Astrocyte (in vitro differentiated cells and primary cell): ENCODE results near the gene ANAPC13. TPM values are rescaled to one million over a fixed set of nuclear protein-coding genes. Genes with fewer than 3 reads are reported as not detected.
A peak's percentile ranks its signal among the peaks of the same experiment; 100 is the strongest.

Experiments used
- DNase-seq: peaks from one replicate; pipeline ENCODE4 v3.0.0-alpha.2; 2010; ENCODE audit warnings: low read depth
- FAIRE-seq: peaks from 2 replicates; lab custom pipeline; 2011; peaks lifted over from hg19 to GRCh38; lab: Jason Lieb, UNC
- H2AFZ ChIP-seq: 2 replicates; pipeline ENCODE4 v1.6.0; 2012; ENCODE audit warnings: low read depth, low read length, inconsistent platforms
- H3K27ac ChIP-seq: 2 replicates; pipeline ENCODE4 v1.5.1; 2011; ENCODE audit warnings: low read depth, low read length, inconsistent platforms
- H3K27me3 ChIP-seq: 2 replicates; pipeline ENCODE4 v1.6.0; 2011; ENCODE audit warnings: low read length, inconsistent platforms; ENCODE audit not compliant: insufficient read depth
- H3K36me3 ChIP-seq: 2 replicates; pipeline ENCODE4 v1.5.1; 2011; ENCODE audit warnings: low read length, inconsistent platforms; ENCODE audit not compliant: insufficient read depth
- H3K4me1 ChIP-seq: 2 replicates; pipeline ENCODE4 v1.5.1; 2011; ENCODE audit warnings: low read length, inconsistent platforms; ENCODE audit not compliant: insufficient read depth
- H3K4me2 ChIP-seq: 2 replicates; pipeline ENCODE4 v1.6.0; 2012; ENCODE audit warnings: low read length, inconsistent platforms
- H3K4me3 ChIP-seq: 2 replicates; pipeline ENCODE4 v1.5.1; 2011; ENCODE audit warnings: low read depth, mild to moderate bottlenecking, low read length, inconsistent platforms; ENCODE audit not compliant: insufficient read depth
- H3K79me2 ChIP-seq: 2 replicates; pipeline ENCODE4 v1.6.0; 2012; ENCODE audit warnings: mild to moderate bottlenecking, low read length, inconsistent platforms; ENCODE audit not compliant: insufficient read depth
- H3K9ac ChIP-seq: 2 replicates; pipeline ENCODE4 v1.6.0; 2012; ENCODE audit warnings: mild to moderate bottlenecking, low read length, inconsistent platforms
- H3K9me3 ChIP-seq: 2 replicates; pipeline ENCODE4 v1.5.1; 2012; ENCODE audit warnings: low read depth, mild to moderate bottlenecking, low read length, inconsistent platforms; ENCODE audit not compliant: insufficient read depth
- H4K20me1 ChIP-seq: 2 replicates; pipeline ENCODE4 v1.6.0; 2012; ENCODE audit warnings: low read length, inconsistent platforms; ENCODE audit not compliant: insufficient read depth
- H3K27ac Mint-ChIP-seq: one replicate; pipeline ENCODE4 v1.8.0; 2021; ENCODE audit warnings: mild to moderate bottlenecking, mixed read lengths; ENCODE audit not compliant: unreplicated experiment
- H3K27me3 Mint-ChIP-seq: one replicate; pipeline ENCODE4 v1.8.0; 2021; ENCODE audit warnings: low read depth, mixed read lengths; ENCODE audit not compliant: unreplicated experiment
- H3K36me3 Mint-ChIP-seq: one replicate; pipeline ENCODE4 v1.8.0; 2021; ENCODE audit warnings: low read depth, mixed read lengths; ENCODE audit not compliant: unreplicated experiment
- H3K4me1 Mint-ChIP-seq: one replicate; pipeline ENCODE4 v1.8.0; 2021; ENCODE audit warnings: low read depth, mixed read lengths; ENCODE audit not compliant: unreplicated experiment
- H3K4me3 Mint-ChIP-seq: one replicate; pipeline ENCODE4 v1.8.0; 2021; ENCODE audit warnings: mild to moderate bottlenecking, moderate library complexity, mixed read lengths; ENCODE audit not compliant: unreplicated experiment
- H3K9me3 Mint-ChIP-seq: one replicate; pipeline ENCODE4 v1.8.0; 2021; ENCODE audit warnings: mild to moderate bottlenecking, mixed read lengths; ENCODE audit not compliant: unreplicated experiment
- EZH2 ChIP-seq: IDR thresholded peaks from 2 replicates; pipeline ENCODE4 v1.6.1; 2012; ENCODE audit warnings: mild to moderate bottlenecking, low read length, inconsistent platforms; ENCODE audit not compliant: insufficient read depth
- total RNA-seq: library from RNA; stranded (reverse); gene quantifications from 2 replicates; pipeline ENCODE4 v1.2.1, GENCODE V29; 2021
- TF ChIP-seq, protein P1 (sequence below): IDR thresholded peaks from 2 replicates; pipeline ENCODE4 v1.5.1; 2011; ENCODE audit warnings: low read depth, mild to moderate bottlenecking, inconsistent platforms, low read length, moderate library complexity; ENCODE audit not compliant: insufficient read depth

Gene ANAPC13
- total RNA-seq, 1 donor from 2014 or later: 61.0 TPM

- Histone ChIP-seq H3K27me3 (no peaks in the 10 kb centered on the region), H2AFZ (no peak overlapping the region), H3K27ac (no peak overlapping the region), H3K36me3 (peaks cover 2% of the 10 kb centered on the region), H3K9ac (no peak overlapping the region), H3K4me3 (no peak overlapping the region), H3K4me2 (peak overlapping the region; percentile 4), H3K4me1 (peaks cover 5% of the 10 kb centered on the region), H3K9me3 (no peaks in the 10 kb centered on the region), H4K20me1 (peaks cover 7% of the 10 kb centered on the region), H3K79me2 (peaks cover 55% of the 10 kb centered on the region)
- Mint-ChIP-seq H3K9me3 (no peaks in the 10 kb centered on the region), H3K4me3 (no peak overlapping the region), H3K27ac (no peak overlapping the region), H3K36me3 (no peaks in the 10 kb centered on the region), H3K27me3 (no peaks in the 10 kb centered on the region), H3K4me1 (peaks cover 12% of the 10 kb centered on the region)
- FAIRE-seq: no peak
- TF ChIP-seq EZH2: no peak
- TF ChIP-seq, protein P1, sequence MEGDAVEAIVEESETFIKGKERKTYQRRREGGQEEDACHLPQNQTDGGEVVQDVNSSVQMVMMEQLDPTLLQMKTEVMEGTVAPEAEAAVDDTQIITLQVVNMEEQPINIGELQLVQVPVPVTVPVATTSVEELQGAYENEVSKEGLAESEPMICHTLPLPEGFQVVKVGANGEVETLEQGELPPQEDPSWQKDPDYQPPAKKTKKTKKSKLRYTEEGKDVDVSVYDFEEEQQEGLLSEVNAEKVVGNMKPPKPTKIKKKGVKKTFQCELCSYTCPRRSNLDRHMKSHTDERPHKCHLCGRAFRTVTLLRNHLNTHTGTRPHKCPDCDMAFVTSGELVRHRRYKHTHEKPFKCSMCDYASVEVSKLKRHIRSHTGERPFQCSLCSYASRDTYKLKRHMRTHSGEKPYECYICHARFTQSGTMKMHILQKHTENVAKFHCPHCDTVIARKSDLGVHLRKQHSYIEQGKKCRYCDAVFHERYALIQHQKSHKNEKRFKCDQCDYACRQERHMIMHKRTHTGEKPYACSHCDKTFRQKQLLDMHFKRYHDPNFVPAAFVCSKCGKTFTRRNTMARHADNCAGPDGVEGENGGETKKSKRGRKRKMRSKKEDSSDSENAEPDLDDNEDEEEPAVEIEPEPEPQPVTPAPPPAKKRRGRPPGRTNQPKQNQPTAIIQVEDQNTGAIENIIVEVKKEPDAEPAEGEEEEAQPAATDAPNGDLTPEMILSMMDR: no peak
- DNase-seq: peak; percentile 58
These were observed 10.8 kb upstream of the ANAPC13 start for GRCh38 chr3:134496471-134497071.

GRCh38 chr3:134495980-134496379 lies 10.2 kb upstream of the ANAPC13 start:
- Histone ChIP-seq H2AFZ (no peak overlapping the region), H3K36me3 (peaks cover 2% of the 10 kb centered on the region), H4K20me1 (peaks cover 7% of the 10 kb centered on the region), H3K9ac (no peak overlapping the region), H3K4me3 (no peak overlapping the region), H3K27ac (no peak overlapping the region), H3K79me2 (peaks cover 57% of the 10 kb centered on the region), H3K9me3 (no peaks in the 10 kb centered on the region), H3K27me3 (no peaks in the 10 kb centered on the region), H3K4me1 (peaks cover 5% of the 10 kb centered on the region), H3K4me2 (no peak overlapping the region)
- no peak for DNase-seq
- no peak for TF ChIP-seq EZH2
- TF ChIP-seq, protein P1: no peak
- no peaks in the 10 kb centered on the region for H3K9me3 Mint-ChIP-seq
- no peaks in the 10 kb centered on the region for H3K36me3 Mint-ChIP-seq
- FAIRE-seq: no peak
- no peak overlapping the region for H3K4me3 Mint-ChIP-seq
- H3K4me1 Mint-ChIP-seq: peaks cover 12% of the 10 kb centered on the region
- H3K27me3 Mint-ChIP-seq: no peaks in the 10 kb centered on the region
- no peak overlapping the region for H3K27ac Mint-ChIP-seq

DNA sequence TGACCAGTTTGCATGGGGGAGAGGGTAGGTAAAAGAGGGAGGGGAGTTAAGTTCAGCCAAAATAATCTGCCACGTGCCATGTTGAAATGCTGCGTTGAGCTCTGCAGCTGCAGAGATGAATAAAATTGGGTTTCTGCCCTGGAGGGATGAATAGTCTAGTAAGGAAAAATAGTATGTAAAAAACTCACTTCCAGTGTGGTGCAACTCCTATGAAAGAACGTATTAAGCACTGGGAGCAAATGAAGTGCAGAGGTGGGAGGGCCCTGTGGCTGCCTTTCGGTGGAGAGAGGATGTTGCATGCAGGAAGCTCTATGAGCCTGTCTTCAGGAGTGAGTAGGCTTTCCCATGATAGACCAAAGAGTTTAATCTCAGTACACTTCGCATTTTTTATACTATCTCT lies 8.7 kb upstream of the ANAPC13 start:
- Mint-ChIP-seq H3K9me3 (no peaks in the 10 kb centered on the region), H3K4me3 (no peak overlapping the region), H3K4me1 (peaks cover 12% of the 10 kb centered on the region), H3K27me3 (no peaks in the 10 kb centered on the region), H3K36me3 (no peaks in the 10 kb centered on the region), H3K27ac (no peak overlapping the region)
- H3K9ac ChIP-seq: no peak overlapping the region
- H3K9me3 ChIP-seq: no peaks in the 10 kb centered on the region
- no peaks in the 10 kb centered on the region for H3K27me3 ChIP-seq
- no peak for DNase-seq
- FAIRE-seq: no peak
- H3K4me3 ChIP-seq: no peak overlapping the region
- H3K4me1 ChIP-seq: peaks cover 5% of the 10 kb centered on the region
- H3K4me2 ChIP-seq: no peak overlapping the region
- H3K36me3 ChIP-seq: peaks cover 2% of the 10 kb centered on the region
- no peak overlapping the region for H3K27ac ChIP-seq
- no peak overlapping the region for H2AFZ ChIP-seq
- peaks cover 7% of the 10 kb centered on the region for H4K20me1 ChIP-seq
- H3K79me2 ChIP-seq: peaks cover 61% of the 10 kb centered on the region
- TF ChIP-seq, protein P1: no peak
- no peak for TF ChIP-seq EZH2
